Glutamatergic neuron (in vitro differentiated cells): Measurements from ENCODE around the gene DHX34. TPM values are rescaled to one million over a fixed set of nuclear protein-coding genes. Genes with fewer than 3 reads are reported as not detected.
"Not testable (repeated sequence)": the region's sequence is repeated elsewhere in the genome, so short reads cannot be mapped to it uniquely, and the experiment has no call there.

Experiments
- DNase-seq: peaks from one replicate; pipeline ENCODE4 v3.0.0; 2022
- H3K27ac Mint-ChIP-seq: one replicate; pipeline ENCODE4 v1.8.0; 2020; ENCODE audit warnings: mild to moderate bottlenecking, mixed read lengths, inconsistent platforms; ENCODE audit not compliant: unreplicated experiment
- H3K27me3 Mint-ChIP-seq: one replicate; pipeline ENCODE4 v1.8.0; 2020; ENCODE audit warnings: mild to moderate bottlenecking, moderate library complexity, mixed read lengths, inconsistent platforms; ENCODE audit not compliant: unreplicated experiment
- H3K36me3 Mint-ChIP-seq: one replicate; pipeline ENCODE4 v1.8.0; 2020; ENCODE audit warnings: mild to moderate bottlenecking, mixed read lengths, inconsistent platforms; ENCODE audit not compliant: unreplicated experiment
- H3K4me1 Mint-ChIP-seq: one replicate; pipeline ENCODE4 v1.8.0; 2020; ENCODE audit warnings: mild to moderate bottlenecking, low read depth, mixed read lengths, inconsistent platforms; ENCODE audit not compliant: unreplicated experiment
- H3K4me3 Mint-ChIP-seq: one replicate; pipeline ENCODE4 v1.8.0; 2020; ENCODE audit warnings: mild to moderate bottlenecking, mixed read lengths, inconsistent platforms; ENCODE audit not compliant: unreplicated experiment
- H3K9me3 Mint-ChIP-seq: one replicate; pipeline ENCODE4 v1.8.0; 2020; ENCODE audit warnings: mild to moderate bottlenecking, moderate library complexity, mixed read lengths, inconsistent platforms; ENCODE audit not compliant: unreplicated experiment
- CTCF ChIP-seq: fragments of 200-600 bp; sonication (generic); IDR thresholded peaks from one replicate; pipeline ENCODE4 v1.5.0; 2021; ENCODE audit not compliant: partially characterized antibody, unreplicated experiment
- total RNA-seq: library from RNA; stranded (reverse); fragmentation: NEBNext Ultra II Directional; extraction: Animal tissue kit (Norgen Biotek cat#: 25700); gene quantifications from one replicate; pipeline ENCODE4 v1.2.1, GENCODE V29; 2021; ENCODE audit not compliant: unreplicated experiment

The DHX34 gene
- total RNA-seq, 1 donor from 2014 or later: 119 TPM

- Mint-ChIP-seq H3K27me3 (peaks cover 20% of the 10 kb centered on the region), H3K4me3 (no peak overlapping the region), H3K9me3 (peaks cover 11% of the 10 kb centered on the region), H3K4me1 (peaks cover 6% of the 10 kb centered on the region), H3K36me3 (peaks cover 16% of the 10 kb centered on the region), H3K27ac (no peak overlapping the region)
- peak; percentile 39 for DNase-seq
- TF ChIP-seq CTCF: no peak
Measured at GRCh38 chr19:47407417-47407774, 58.3 kb downstream of the DHX34 start.

GRCh38 chr19:47408156-47408938 lies 59.2 kb downstream of the DHX34 start:
- no peak for TF ChIP-seq CTCF
- DNase-seq: no peak
- Mint-ChIP-seq H3K27me3 (peaks cover 21% of the 10 kb centered on the region), H3K4me3 (peak overlapping the region; percentile 74), H3K4me1 (peaks cover 6% of the 10 kb centered on the region), H3K36me3 (peaks cover 19% of the 10 kb centered on the region), H3K9me3 (peaks cover 11% of the 10 kb centered on the region), H3K27ac (no peak overlapping the region)

GRCh38 chr19:47411101-47411500 lies 62.0 kb downstream of the DHX34 start:
- TF ChIP-seq CTCF: no peak
- H3K36me3 Mint-ChIP-seq: peaks cover 22% of the 10 kb centered on the region
- H3K27me3 Mint-ChIP-seq: peaks cover 19% of the 10 kb centered on the region
- H3K27ac Mint-ChIP-seq: no peak overlapping the region
- peaks cover 14% of the 10 kb centered on the region for H3K9me3 Mint-ChIP-seq
- H3K4me3 Mint-ChIP-seq: no peak overlapping the region
- peaks cover 5% of the 10 kb centered on the region for H3K4me1 Mint-ChIP-seq
- no peak for DNase-seq

GRCh38 chr19:47411696-47412095 lies 62.6 kb downstream of the DHX34 start:
- DNase-seq, H3K4me1 Mint-ChIP-seq, H3K27ac Mint-ChIP-seq, H3K4me3 Mint-ChIP-seq: not testable (repeated sequence)
- Mint-ChIP-seq H3K36me3 (peaks cover 22% of the 10 kb centered on the region), H3K9me3 (peaks cover 12% of the 10 kb centered on the region), H3K27me3 (peaks cover 18% of the 10 kb centered on the region)

- peaks cover 8% of the 10 kb centered on the region for H3K4me1 Mint-ChIP-seq
- H3K9me3 Mint-ChIP-seq: peaks cover 19% of the 10 kb centered on the region
- TF ChIP-seq CTCF: no peak
- peak overlapping the region; percentile 48 for H3K27ac Mint-ChIP-seq
- no peak overlapping the region for H3K4me3 Mint-ChIP-seq
- DNase-seq: no peak
- peaks cover 15% of the 10 kb centered on the region for H3K36me3 Mint-ChIP-seq
- peaks cover 21% of the 10 kb centered on the region for H3K27me3 Mint-ChIP-seq
Measured at GRCh38 chr19:47413941-47414340, 64.8 kb downstream of the DHX34 start.
